KBM-7 (cell line): Measurements from ENCODE around the gene TRAPPC3L.
A peak's percentile ranks its signal among the peaks of the same experiment; 100 is the strongest.

Experiments
- DNase-seq: peaks from one replicate; pipeline ENCODE4 v3.0.0-alpha.2; 2015
- in situ Hi-C: fragments of 300-500 bp; cut with MboI; formaldehyde crosslinking; loops from 2 replicates; pipeline ENCODE4 v1.14.3; 2020; ENCODE audit warnings: low sequenced_read_pairs, low pct_unique_long_range_greater_than_20kb, mixed read lengths

Gene TRAPPC3L

DNA sequence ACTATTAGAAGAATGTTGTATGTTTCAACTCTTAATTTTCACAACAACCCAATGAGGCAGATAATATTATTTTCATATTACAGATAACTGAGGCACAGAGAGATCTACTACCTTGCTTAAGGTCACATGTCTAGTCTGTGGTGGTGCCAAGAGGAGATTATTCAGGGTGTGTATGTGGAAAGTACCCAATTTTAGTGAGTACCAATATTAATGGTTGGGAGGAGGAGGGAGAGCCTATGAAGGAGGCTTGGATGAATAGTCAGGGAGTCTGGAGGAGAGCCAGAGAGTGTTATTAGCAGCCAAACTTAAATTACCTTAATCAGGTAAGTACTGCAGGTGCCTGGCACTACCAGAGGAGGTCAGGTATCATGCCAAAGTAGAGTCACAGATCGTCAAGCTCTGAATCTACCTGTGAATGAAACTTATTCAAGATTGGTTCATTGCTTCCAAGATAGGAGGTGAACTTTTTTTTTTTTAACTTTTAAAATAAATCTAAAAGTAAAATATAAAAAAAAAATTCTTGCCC is 95.2 kb downstream of the TRAPPC3L start:
- in situ Hi-C loops: no loop called here
- DNase-seq: no peak

DNA sequence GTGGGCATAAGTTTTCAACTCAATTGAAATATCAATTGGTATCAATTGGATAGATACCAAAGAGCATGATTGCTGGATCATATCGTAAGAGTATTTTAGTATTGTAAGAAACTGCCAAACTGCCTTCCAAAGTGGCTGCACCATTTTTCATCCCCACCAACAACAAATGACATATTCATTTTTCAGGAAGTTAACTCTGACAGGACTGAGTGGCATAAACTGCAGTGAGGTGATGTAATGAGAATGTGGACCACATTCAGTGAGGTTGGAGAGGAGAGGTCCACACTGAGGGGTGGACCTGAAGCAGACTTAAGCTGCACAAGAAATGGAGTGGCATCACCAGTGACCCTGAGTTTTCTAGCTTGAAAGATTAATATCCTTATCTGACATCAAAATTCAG is 95.9 kb downstream of the TRAPPC3L start:
- in situ Hi-C loops: no loop called here
- DNase-seq: no peak

DNA sequence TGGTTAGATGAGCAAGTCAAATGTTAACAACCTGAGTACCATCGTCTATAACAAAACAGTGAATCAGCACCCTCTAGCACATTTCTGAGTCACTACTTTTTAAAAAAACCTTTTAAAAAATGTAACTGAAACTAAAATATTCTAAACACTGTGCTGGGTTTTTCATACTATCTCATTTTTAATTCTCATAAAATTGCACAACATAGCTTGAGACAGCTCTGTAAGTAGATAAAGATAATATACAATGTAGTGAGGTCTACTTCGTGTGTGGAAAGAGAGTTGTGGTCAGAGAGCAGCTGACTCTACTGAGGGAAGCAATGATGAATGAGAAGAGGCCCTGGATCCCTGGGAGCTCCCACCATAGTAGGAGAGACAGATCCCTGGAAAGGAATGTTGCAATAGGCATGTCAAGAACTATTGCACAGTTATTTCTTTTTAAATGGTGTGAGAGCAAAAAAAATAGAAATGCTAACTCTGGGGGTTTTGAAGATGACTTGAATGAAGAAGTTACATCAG is 97.9 kb downstream of the TRAPPC3L start:
- DNase-seq: peak; percentile 55

DNA sequence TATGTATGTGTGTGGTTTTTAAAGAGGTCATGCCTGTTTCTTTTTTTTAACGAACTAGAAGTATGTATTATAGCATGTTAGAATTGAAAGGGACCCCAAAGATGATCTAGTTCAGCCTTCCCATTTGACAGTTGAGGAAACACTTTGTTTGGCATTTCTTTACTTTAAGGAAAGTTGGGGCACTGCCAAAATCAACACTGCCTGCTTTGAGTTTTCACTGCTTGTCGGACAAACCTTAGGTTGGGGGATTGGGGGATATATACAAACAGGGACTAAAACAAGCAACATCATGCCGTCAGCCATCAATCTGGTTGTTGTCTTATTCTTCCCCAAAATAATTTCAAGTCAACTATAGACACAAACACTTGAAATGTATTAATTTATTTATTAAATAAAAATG is 98.4 kb downstream of the TRAPPC3L start:
- in situ Hi-C loops: no loop called here
- no peak for DNase-seq

More for the DNA sequence above, 97.9 kb downstream of the TRAPPC3L start:
- in situ Hi-C loops: no loop called here

DNA sequence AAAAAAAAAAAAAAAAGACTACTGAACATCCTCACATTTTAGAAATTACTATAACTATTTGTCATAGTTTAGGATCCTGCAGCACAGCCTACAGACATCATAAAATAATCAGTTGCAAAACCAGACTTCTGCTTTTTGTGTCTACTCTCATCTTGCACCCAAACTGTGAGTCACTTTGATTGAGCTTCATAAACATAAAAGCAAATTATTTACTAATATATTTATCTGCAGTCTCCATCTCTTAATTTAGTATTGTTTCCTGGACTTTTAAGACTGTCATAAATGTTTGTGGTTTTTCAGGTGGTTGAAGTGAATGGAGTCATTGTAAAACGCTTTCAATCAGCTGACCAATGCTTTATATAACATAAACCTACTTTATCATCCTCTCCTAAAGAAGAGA is 99.1 kb downstream of the TRAPPC3L start:
- in situ Hi-C loops: no loop called here
- peak; percentile 55 for DNase-seq

DNA sequence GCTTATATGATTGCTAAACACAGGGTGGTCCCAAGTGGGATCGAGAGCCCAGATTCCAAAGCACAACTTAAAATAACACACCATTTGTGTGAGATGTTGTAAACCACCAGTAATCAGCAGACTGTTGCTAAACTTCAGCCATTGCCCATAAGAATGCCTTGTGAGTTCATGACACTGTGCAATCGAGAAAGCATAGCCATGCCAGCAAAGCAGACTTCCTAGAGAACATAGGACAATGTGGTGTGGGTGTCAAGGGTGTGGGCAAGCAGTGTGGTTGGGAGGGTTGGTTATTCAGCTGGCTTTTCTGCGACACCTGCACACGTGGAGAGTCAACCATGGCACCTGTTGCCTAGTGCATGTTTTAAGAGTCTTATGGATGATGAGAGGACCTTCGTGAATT is 100.4 kb downstream of the TRAPPC3L start:
- in situ Hi-C loops: no loop called here
- DNase-seq: no peak
